RWPE2 (cell line): ENCODE results near the gene L2HGDH.
A peak's percentile ranks its signal among the peaks of the same experiment; 100 is the strongest.

ENCODE experiments used
- ATAC-seq: fragments of 200-7000 bp; cut with Tn5 transposase; 3 replicates; pipeline ENCODE4 v1.9.1; 2021; ENCODE audit warnings: low read depth
- DNase-seq: peaks from one replicate; pipeline ENCODE4 v3.0.0-alpha.2; 2020; ENCODE audit warnings: low spot score
- H3K27ac ChIP-seq: fragments of 450-650 bp; 2 replicates; pipeline ENCODE4 v1.5.1; 2017; ENCODE audit warnings: mild to moderate bottlenecking; ENCODE audit not compliant: poor library complexity, severe bottlenecking
- H3K27me3 ChIP-seq: fragments of 250-450 bp; sonication (Bioruptor Pico); 2 replicates; pipeline ENCODE4 v1.5.1; 2021; ENCODE audit warnings: mild to moderate bottlenecking, moderate library complexity; ENCODE audit not compliant: insufficient read depth, poor library complexity, severe bottlenecking
- H3K36me3 ChIP-seq: fragments of 250-450 bp; sonication (Bioruptor Pico); 2 replicates; pipeline ENCODE4 v1.5.1; 2020; ENCODE audit warnings: low read depth, mild to moderate bottlenecking, moderate library complexity
- H3K4me1 ChIP-seq: fragments of 250-450 bp; sonication (Bioruptor Pico); 2 replicates; pipeline ENCODE4 v1.5.1; 2021; ENCODE audit warnings: mild to moderate bottlenecking, moderate library complexity; ENCODE audit not compliant: insufficient read depth, poor library complexity, severe bottlenecking
- H3K4me3 ChIP-seq: fragments of 250-450 bp; sonication (Bioruptor Pico); 2 replicates; pipeline ENCODE4 v1.5.1; 2021; ENCODE audit warnings: mild to moderate bottlenecking, moderate library complexity; ENCODE audit not compliant: severe bottlenecking
- H3K9me3 ChIP-seq: fragments of 250-450 bp; sonication (Bioruptor Pico); 2 replicates; pipeline ENCODE4 v1.5.1; 2021; ENCODE audit warnings: mild to moderate bottlenecking, moderate library complexity; ENCODE audit not compliant: severe bottlenecking
- TF ChIP-seq, protein P1 (sequence below): fragments of 450-650 bp; IDR thresholded peaks from one replicate; pipeline ENCODE4 v1.5.1; 2017; ENCODE audit warnings: mild to moderate bottlenecking, moderate library complexity; ENCODE audit not compliant: poor library complexity, severe bottlenecking

The L2HGDH gene

GRCh38 chr14:50353126-50353525 is 41.1 kb upstream of the L2HGDH start:
- H3K4me3 ChIP-seq, result no peak overlapping the region
- no peaks in the 10 kb centered on the region for H3K9me3 ChIP-seq
- TF ChIP-seq, protein P1, sequence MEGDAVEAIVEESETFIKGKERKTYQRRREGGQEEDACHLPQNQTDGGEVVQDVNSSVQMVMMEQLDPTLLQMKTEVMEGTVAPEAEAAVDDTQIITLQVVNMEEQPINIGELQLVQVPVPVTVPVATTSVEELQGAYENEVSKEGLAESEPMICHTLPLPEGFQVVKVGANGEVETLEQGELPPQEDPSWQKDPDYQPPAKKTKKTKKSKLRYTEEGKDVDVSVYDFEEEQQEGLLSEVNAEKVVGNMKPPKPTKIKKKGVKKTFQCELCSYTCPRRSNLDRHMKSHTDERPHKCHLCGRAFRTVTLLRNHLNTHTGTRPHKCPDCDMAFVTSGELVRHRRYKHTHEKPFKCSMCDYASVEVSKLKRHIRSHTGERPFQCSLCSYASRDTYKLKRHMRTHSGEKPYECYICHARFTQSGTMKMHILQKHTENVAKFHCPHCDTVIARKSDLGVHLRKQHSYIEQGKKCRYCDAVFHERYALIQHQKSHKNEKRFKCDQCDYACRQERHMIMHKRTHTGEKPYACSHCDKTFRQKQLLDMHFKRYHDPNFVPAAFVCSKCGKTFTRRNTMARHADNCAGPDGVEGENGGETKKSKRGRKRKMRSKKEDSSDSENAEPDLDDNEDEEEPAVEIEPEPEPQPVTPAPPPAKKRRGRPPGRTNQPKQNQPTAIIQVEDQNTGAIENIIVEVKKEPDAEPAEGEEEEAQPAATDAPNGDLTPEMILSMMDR, result no peak
- no peaks in the 10 kb centered on the region for H3K36me3 ChIP-seq
- no peaks in the 10 kb centered on the region for H3K27me3 ChIP-seq
- H3K27ac ChIP-seq, result no peak overlapping the region
- ATAC-seq (no peak), DNase-seq (no peak)
- H3K4me1 ChIP-seq, result no peaks in the 10 kb centered on the region

- H3K4me1 ChIP-seq, result peaks cover 3% of the 10 kb centered on the region
- H3K4me3 ChIP-seq, result no peak overlapping the region
- no peaks in the 10 kb centered on the region for H3K36me3 ChIP-seq
- TF ChIP-seq, protein P1, result no peak
- ATAC-seq (no peak), DNase-seq (no peak)
- no peaks in the 10 kb centered on the region for H3K27me3 ChIP-seq
- H3K9me3 ChIP-seq, result no peaks in the 10 kb centered on the region
- H3K27ac ChIP-seq, result no peak overlapping the region
Measured at GRCh38 chr14:50352584-50352983, 40.6 kb upstream of the L2HGDH start.

GRCh38 chr14:50350975-50351374 is 38.9 kb upstream of the L2HGDH start:
- Histone ChIP-seq H3K27me3 (no peaks in the 10 kb centered on the region), H3K4me3 (no peak overlapping the region), H3K27ac (no peak overlapping the region), H3K36me3 (no peaks in the 10 kb centered on the region), H3K4me1 (peaks cover 10% of the 10 kb centered on the region), H3K9me3 (no peaks in the 10 kb centered on the region)
- TF ChIP-seq, protein P1, result no peak
- DNase-seq (no peak), ATAC-seq (no peak)

GRCh38 chr14:50348933-50349332 is 36.9 kb upstream of the L2HGDH start:
- TF ChIP-seq, protein P1, result no peak

GRCh38 chr14:50347521-50347920 is 35.5 kb upstream of the L2HGDH start:
- Histone ChIP-seq H3K27me3 (no peaks in the 10 kb centered on the region), H3K27ac (no peak overlapping the region), H3K9me3 (no peaks in the 10 kb centered on the region), H3K4me1 (peaks cover 13% of the 10 kb centered on the region), H3K36me3 (no peaks in the 10 kb centered on the region), H3K4me3 (no peak overlapping the region)
- DNase-seq (no peak), ATAC-seq (peak; percentile 57; the same call in 2 of the 3 replicates)
- TF ChIP-seq, protein P1, result no peak

More at GRCh38 chr14:50348933-50349332, 36.9 kb upstream of the L2HGDH start:
- Histone ChIP-seq H3K36me3 (no peaks in the 10 kb centered on the region), H3K9me3 (no peaks in the 10 kb centered on the region), H3K27ac (no peak overlapping the region), H3K27me3 (no peaks in the 10 kb centered on the region), H3K4me3 (no peak overlapping the region), H3K4me1 (peaks cover 10% of the 10 kb centered on the region)
- no peak for ATAC-seq
- DNase-seq, result no peak
